Activated CD4-positive, alpha-beta T cell treated with anti-CD3 and anti-CD28 coated beads, Interleukin-2, amount 10 ng/mL, durations not matched to agents 24 days and 14 days (primary cell): ENCODE results near the gene EIF1AD. TPM values are rescaled to one million over a fixed set of nuclear protein-coding genes. Genes with fewer than 3 reads are reported as not detected.
"Not testable (repeated sequence)": the region's sequence is repeated elsewhere in the genome, so short reads cannot be mapped to it uniquely, and the experiment has no call there.

Source experiments
- DNase-seq: peaks from one replicate; pipeline ENCODE4 v3.0.0; 2022
- H3K27ac Mint-ChIP-seq: one replicate; pipeline ENCODE4 v1.8.0; 2022; ENCODE audit warnings: mild to moderate bottlenecking, mixed read lengths
- H3K27me3 Mint-ChIP-seq: one replicate; pipeline ENCODE4 v1.8.0; 2022; ENCODE audit warnings: mixed read lengths
- H3K36me3 Mint-ChIP-seq: one replicate; pipeline ENCODE4 v1.8.0; 2022; ENCODE audit warnings: low read depth, mild to moderate bottlenecking, mixed read lengths
- H3K4me1 Mint-ChIP-seq: one replicate; pipeline ENCODE4 v1.8.0; 2021; ENCODE audit warnings: mixed read lengths
- H3K4me3 Mint-ChIP-seq: one replicate; pipeline ENCODE4 v1.8.0; 2022; ENCODE audit warnings: mild to moderate bottlenecking, moderate library complexity, mixed read lengths
- H3K9me3 Mint-ChIP-seq: one replicate; pipeline ENCODE4 v1.8.0; 2021; ENCODE audit warnings: mixed read lengths
- intact Hi-C: fragments of 100-400 bp; cut with micrococcal nuclease; formaldehyde crosslinking; loops from one replicate; pipeline ENCODE4 v1.15.1; 2023
- total RNA-seq: library from RNA; stranded (reverse); gene quantifications from 2 replicates; pipeline ENCODE4 v1.2.3, GENCODE V29; 2022

EIF1AD gene
- total RNA-seq, 1 donor from 2014 or later = 64.9 TPM

- H3K4me3 Mint-ChIP-seq = no peak overlapping the region
- intact Hi-C loops = no loop called here
- H3K27me3 Mint-ChIP-seq = peaks cover 10% of the 10 kb centered on the region
- H3K4me1 Mint-ChIP-seq = no peaks in the 10 kb centered on the region
- no peak for DNase-seq
- H3K27ac Mint-ChIP-seq = no peak overlapping the region
- no peaks in the 10 kb centered on the region for H3K9me3 Mint-ChIP-seq
- no peaks in the 10 kb centered on the region for H3K36me3 Mint-ChIP-seq
Measured at GRCh38 chr11:66037327-66037726, 35.4 kb upstream of the EIF1AD start.

DNA sequence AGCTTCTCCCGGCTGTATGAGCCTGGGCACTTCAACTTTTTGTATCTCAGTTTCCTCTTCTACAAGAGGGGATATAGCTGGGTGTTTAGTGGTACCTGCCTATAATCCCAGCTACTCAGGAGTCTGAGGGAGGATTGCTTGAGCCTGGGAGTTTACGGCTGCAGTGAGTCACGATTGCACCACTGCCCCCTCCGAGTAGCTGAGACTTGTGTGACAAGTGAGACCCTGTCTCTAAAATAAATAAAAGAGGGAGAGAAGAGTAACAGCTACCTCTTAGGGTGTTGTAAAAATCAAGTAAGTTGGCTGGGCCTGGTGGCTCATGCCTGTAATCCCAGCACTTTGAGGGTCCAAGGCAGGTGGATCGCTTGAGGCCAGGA, 34.4 kb upstream of the EIF1AD start:
- Mint-ChIP-seq H3K4me3 (no peak overlapping the region), H3K36me3 (no peaks in the 10 kb centered on the region), H3K9me3 (no peaks in the 10 kb centered on the region), H3K27me3 (peaks cover 10% of the 10 kb centered on the region), H3K4me1 (no peaks in the 10 kb centered on the region), H3K27ac (no peak overlapping the region)
- no peak for DNase-seq
- intact Hi-C loops = no loop called here

- no peak for DNase-seq
- no peak overlapping the region for H3K27ac Mint-ChIP-seq
- no peaks in the 10 kb centered on the region for H3K9me3 Mint-ChIP-seq
- H3K4me3 Mint-ChIP-seq = no peak overlapping the region
- no peaks in the 10 kb centered on the region for H3K4me1 Mint-ChIP-seq
- H3K27me3 Mint-ChIP-seq = peaks cover 8% of the 10 kb centered on the region
- intact Hi-C loops = no loop called here
- H3K36me3 Mint-ChIP-seq = no peaks in the 10 kb centered on the region
Measured at GRCh38 chr11:66035653-66036333, 33.8 kb upstream of the EIF1AD start.

DNA sequence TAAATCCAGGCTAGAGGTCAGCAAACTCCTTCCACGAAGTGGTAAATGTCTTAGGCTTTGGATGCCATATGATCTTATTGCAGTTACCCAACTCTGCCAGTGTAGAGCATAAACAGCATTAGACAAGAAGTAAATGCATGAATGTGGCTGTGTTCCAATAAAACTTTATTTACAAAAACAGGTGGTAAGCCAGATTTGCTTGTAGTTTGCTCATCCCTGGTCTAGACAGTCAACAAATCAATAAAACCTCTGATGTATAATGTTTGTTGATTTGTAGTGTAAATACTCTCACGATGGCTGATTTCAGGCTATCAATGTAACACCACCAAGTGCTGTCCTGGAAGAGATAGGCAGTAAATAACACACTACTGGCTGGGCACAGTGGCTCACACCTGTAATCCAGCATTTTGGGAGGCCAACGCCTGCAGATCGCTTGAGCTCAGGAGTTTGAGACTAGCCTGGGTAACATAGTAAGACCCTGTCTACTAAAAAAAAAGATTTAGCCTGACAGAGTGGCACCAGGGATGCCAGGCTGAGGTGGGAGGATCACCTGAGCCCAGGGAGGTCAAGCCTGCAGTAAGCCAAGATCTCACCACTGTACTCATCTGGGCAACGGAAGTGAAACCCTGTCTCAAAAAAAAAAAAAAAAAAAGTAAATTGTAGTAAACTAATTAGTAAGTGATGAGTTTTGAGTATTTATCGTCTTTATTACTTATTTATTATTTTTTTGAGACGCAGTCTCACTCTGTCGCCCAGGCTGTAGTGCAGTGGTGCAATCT, 31.2 kb upstream of the EIF1AD start:
- Mint-ChIP-seq H3K4me3 (no peak overlapping the region), H3K27ac (no peak overlapping the region), H3K27me3 (peaks cover 8% of the 10 kb centered on the region), H3K4me1 (no peaks in the 10 kb centered on the region), H3K9me3 (no peaks in the 10 kb centered on the region), H3K36me3 (no peaks in the 10 kb centered on the region)
- intact Hi-C loops = no loop called here
- DNase-seq = no peak

DNA sequence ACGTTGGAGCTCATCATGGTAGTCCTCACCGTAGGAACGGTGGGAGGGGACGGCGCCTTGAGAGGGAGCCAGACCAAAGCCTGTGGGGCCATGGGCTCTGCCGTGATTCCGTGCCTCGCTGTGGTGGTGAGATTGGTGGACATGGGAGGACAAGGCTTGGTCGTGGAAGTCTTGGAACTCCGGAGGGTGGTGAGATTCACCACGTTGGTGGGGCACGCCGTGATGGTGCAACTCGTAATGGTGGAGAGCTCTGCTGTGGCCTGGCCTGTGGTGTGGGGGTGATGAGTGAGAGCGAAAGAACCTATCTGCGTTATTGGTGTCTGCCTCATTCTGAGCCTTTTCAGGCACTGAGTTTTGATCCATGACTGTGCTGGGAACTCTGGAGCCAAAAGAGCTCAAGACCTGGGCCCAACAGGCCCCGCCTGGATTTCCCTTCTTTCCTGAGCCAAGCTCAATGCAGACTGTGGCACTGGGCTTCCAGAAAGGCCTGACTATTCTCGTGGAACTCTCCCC, 24.1 kb upstream of the EIF1AD start, which contains the start of gene CATSPER1:
Gene CATSPER1 (minus strand): TSS at position 463 of the 513 bp plus-strand sequence. CDS start 100 bp downstream, at position 363.
- Mint-ChIP-seq H3K27ac (no peak within 1 kb of the TSS), H3K4me3 (no peak within 1 kb of the TSS), H3K9me3 (no peaks in the 10 kb centered on the region), H3K27me3 (peaks cover 14% of the 10 kb centered on the region), H3K4me1 (peaks cover 10% of the 10 kb centered on the region), H3K36me3 (no peaks in the 10 kb centered on the region)
- no peak for DNase-seq
- intact Hi-C loops = no loop called here

DNA sequence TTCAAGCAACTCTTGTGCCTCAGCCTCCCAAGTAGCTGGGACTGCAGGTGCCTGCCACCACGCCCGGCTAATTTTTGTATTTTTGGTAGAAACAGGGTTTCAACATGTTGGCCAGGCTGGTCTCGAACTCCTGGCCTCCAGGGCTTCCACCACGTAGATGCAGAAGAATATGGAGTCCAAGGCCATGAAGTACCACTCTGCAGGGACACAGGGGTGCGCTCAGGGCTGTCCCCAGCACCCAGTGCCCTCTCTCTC, 21.2 kb upstream of the EIF1AD start:
- H3K27me3 Mint-ChIP-seq, H3K9me3 Mint-ChIP-seq, H3K36me3 Mint-ChIP-seq, intact Hi-C loops, H3K27ac Mint-ChIP-seq, DNase-seq, H3K4me3 Mint-ChIP-seq: not testable (repeated sequence)
- peaks cover 14% of the 10 kb centered on the region for H3K4me1 Mint-ChIP-seq

GRCh38 chr11:66022401-66023185, 20.6 kb upstream of the EIF1AD start:
- peaks cover 7% of the 10 kb centered on the region for H3K27me3 Mint-ChIP-seq
- no peaks in the 10 kb centered on the region for H3K9me3 Mint-ChIP-seq
- H3K27ac Mint-ChIP-seq = no peak overlapping the region
- H3K36me3 Mint-ChIP-seq = no peaks in the 10 kb centered on the region
- intact Hi-C loops = no loop called here
- H3K4me3 Mint-ChIP-seq = peak overlapping the region; percentile 62
- peak; percentile 95 for DNase-seq
- peaks cover 16% of the 10 kb centered on the region for H3K4me1 Mint-ChIP-seq

DNA sequence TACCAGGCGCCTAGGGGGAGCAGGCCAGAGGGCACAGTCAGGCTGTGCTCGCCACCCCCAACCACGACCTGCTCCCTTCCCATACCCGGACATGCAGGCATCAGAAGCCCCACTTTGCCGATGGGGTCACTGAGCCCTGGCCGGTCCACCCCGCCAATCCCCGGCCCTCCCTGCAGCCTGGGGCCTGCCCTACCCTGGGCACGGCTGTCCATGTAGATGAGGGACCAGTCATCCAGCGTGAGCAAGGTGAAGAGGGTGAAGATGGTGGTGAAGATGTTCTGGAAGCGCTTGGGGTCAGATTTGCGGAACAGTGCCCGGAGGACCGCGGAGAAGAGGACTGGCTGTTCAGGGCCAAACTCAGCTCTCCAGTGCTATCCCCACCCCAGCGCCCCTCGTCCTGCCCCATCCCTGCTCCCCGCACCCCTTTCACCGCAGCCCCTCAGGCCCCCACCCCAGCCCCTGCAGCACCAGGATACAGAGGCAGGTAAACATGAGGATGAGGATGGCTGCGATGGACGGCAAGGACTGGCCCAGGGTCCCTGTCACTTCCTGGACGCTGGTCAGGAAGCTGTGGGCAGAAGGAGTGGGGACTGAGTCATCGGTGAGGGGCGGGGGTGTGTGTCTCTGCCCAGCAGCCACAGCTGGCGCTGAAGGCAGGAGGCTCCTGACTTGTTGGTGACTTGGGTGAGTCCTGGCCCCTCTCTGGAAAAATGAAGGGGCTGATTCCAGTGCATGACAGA, 18.8 kb upstream of the EIF1AD start:
- Mint-ChIP-seq H3K27me3 (peaks cover 7% of the 10 kb centered on the region), H3K4me3 (peak overlapping the region; percentile 40), H3K9me3 (no peaks in the 10 kb centered on the region), H3K27ac (peak overlapping the region; percentile 32), H3K36me3 (no peaks in the 10 kb centered on the region), H3K4me1 (peaks cover 21% of the 10 kb centered on the region)
- intact Hi-C loops = no loop called here
- no peak for DNase-seq

DNA sequence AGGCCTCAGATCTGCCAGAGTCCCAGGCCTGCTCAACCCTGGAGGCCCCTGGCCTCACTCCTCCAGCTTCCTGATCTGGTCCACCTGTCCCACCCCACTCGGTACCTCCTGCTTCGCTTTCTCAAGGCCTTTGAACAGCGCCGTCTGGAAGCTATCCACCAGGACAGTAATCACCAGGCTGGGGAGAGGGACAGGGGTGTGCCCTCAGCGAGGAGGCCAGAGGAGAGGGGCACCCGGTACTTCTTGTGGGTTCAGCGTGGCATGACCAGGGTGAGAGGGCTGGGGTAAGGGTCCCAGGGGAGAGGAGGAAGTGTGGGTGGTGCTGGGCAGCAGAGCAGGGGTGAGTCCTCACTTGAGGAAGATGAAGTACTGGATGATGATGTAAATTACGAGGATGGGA, 18.3 kb upstream of the EIF1AD start:
- Mint-ChIP-seq H3K4me1 (peaks cover 21% of the 10 kb centered on the region), H3K36me3 (no peaks in the 10 kb centered on the region), H3K4me3 (no peak overlapping the region), H3K27ac (peak overlapping the region; percentile 32), H3K9me3 (no peaks in the 10 kb centered on the region), H3K27me3 (peaks cover 7% of the 10 kb centered on the region)
- intact Hi-C loops = no loop called here
- DNase-seq = no peak

DNA sequence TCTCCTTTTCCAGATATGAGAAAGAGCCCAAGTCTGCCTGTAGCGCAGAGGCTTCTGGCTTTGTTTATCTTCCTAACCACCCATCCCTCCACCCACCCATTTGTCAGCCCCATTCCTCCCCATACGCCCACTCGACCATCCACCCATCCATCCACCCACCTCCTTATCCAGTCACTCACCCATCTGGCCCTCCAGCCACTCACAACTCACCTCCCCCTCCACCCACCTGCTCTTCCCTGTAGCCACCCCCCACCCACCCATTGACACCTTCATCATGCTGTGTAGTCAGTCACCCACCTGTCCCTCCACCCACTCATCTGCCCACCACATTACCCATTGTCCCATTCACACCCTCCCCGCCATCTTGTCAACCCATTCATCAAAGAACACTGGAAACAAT, 15.4 kb upstream of the EIF1AD start:
- no peaks in the 10 kb centered on the region for H3K36me3 Mint-ChIP-seq
- intact Hi-C loops = no loop called here

GRCh38 chr11:66016793-66017177, 14.8 kb upstream of the EIF1AD start:
- H3K27ac Mint-ChIP-seq = no peak overlapping the region

More for the DNA sequence above, 15.4 kb upstream of the EIF1AD start:
- Mint-ChIP-seq H3K27me3 (peaks cover 9% of the 10 kb centered on the region), H3K4me1 (peaks cover 16% of the 10 kb centered on the region), H3K9me3 (no peaks in the 10 kb centered on the region), H3K4me3 (peak overlapping the region; percentile 34), H3K27ac (peak overlapping the region; percentile 80)
- DNase-seq = no peak

DNA sequence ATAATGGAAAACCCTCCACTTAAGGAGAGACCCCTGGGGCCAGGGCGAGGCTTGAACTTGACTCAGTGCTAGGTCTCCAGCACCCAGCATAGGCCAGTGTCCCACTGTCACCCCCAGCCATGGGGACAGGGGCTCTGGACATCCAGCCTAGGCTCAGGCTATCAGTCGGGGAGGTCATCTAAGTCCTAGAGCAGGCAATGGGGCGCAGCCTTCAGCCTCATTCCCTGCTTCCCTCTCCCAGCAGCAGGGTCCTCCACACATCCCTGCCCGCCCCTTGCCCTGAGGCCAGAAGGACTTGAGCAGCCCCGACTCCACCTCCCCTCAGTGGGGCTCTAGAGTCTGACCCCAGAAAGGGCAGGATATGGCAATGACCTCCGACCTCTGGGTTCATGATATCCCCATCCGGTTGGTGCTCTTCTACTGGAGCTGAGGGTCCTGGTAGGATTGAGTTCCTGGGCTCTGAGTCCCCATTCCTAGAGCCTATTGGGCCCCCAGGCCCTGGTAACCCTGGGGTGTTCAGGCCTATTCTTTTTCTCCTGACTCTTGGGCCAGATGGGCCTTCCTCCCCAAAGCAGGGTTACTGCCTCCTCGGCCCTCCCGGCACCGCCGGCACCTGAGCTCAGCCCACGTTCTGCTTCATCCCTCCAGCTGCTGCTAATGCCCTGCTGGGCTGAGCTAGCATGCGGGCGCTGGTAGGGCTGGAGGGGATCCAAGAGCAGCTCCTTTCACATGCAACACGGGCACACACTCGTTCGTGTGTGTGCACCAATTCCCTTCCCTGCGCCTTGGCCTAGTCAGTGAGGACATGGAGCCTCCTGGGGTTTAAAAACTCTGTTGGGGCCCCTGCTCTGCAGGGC, 14.2 kb upstream of the EIF1AD start:
- Mint-ChIP-seq H3K27me3 (peaks cover 14% of the 10 kb centered on the region), H3K9me3 (no peaks in the 10 kb centered on the region), H3K36me3 (no peaks in the 10 kb centered on the region), H3K4me3 (no peak overlapping the region), H3K4me1 (peaks cover 12% of the 10 kb centered on the region), H3K27ac (no peak overlapping the region)
- intact Hi-C loops = no loop called here
- DNase-seq = no peak

More at GRCh38 chr11:66016793-66017177, 14.8 kb upstream of the EIF1AD start:
- Mint-ChIP-seq H3K4me3 (no peak overlapping the region), H3K9me3 (no peaks in the 10 kb centered on the region), H3K36me3 (no peaks in the 10 kb centered on the region), H3K27me3 (peaks cover 11% of the 10 kb centered on the region), H3K4me1 (peaks cover 16% of the 10 kb centered on the region)
- intact Hi-C loops = no loop called here
- no peak for DNase-seq

DNA sequence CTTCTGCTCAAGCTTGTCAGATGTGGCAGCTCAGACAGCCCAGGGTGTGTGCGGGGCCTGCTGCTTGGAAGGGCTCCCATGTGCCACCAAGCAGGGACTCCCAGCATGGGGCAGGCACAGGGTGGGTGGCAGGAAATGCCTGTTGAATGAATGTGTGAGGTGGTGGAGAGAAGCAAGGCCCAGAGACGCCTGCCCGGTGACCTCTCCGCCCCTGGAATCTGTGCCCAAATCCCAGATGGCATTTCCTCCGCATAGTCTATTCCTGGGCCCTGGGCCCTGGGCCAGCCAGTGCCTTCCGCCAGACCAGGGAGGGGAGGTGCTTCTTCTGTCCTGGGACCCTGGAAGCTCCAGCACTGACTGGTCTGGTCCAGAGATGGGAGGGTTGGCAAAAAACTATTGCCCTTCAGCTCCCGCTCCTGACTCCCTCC, 13.5 kb upstream of the EIF1AD start:
- Mint-ChIP-seq H3K4me3 (no peak overlapping the region), H3K4me1 (peaks cover 9% of the 10 kb centered on the region)
- intact Hi-C loops = no loop called here

More for the DNA sequence above, 13.5 kb upstream of the EIF1AD start:
- H3K36me3 Mint-ChIP-seq = no peaks in the 10 kb centered on the region
- H3K27me3 Mint-ChIP-seq = peaks cover 17% of the 10 kb centered on the region
- H3K9me3 Mint-ChIP-seq = no peaks in the 10 kb centered on the region
- H3K27ac Mint-ChIP-seq = no peak overlapping the region
- DNase-seq = peak; percentile 54
